GM19025 (cell line): ENCODE measurements around the gene CCDC124.
A peak's percentile ranks its signal among the peaks of the same experiment; 100 is the strongest.

Source experiments
- ATAC-seq: cut with Tn5 transposase; IDR thresholded peaks from one replicate; pipeline ENCODE4 v1.9.1; 2021; ENCODE audit warnings: mild to moderate bottlenecking, low read depth, moderate library complexity; ENCODE audit not compliant: unreplicated experiment

Gene CCDC124

DNA sequence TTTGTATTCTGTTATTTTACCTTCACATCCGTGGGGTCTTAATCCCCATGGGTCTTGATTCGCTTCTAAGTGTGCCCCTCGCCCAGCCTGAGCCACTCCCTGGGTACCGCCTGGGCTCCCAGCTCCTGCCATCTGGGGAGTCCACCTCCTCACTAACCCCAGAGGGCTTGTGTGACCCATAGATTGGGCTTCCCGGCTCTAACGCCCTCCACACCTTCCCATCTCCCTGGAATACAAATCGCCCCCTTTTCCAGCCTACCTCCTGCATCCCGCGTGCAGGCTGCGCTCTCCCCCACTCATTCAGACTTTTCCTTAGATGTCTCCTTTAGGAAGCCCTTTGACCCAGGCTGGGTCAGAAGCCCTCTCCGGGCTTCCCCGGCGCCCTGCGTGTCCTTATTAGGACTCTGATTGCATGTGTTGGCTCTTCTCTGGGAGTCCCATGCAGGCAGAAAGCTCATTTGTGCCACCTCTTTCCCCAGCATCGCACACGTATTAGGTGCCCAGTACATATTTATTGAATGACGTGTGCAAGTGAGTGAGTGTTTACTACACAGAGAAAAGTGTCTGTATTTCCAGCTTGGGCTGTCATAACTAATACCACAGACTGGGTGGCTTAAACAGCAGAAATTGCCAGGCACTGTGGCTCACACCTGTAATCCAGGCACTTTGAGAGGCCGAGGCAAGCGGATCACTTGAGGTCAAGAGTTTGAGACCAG lies 757 bp downstream of the CCDC124 start:
- no peak for ATAC-seq

DNA sequence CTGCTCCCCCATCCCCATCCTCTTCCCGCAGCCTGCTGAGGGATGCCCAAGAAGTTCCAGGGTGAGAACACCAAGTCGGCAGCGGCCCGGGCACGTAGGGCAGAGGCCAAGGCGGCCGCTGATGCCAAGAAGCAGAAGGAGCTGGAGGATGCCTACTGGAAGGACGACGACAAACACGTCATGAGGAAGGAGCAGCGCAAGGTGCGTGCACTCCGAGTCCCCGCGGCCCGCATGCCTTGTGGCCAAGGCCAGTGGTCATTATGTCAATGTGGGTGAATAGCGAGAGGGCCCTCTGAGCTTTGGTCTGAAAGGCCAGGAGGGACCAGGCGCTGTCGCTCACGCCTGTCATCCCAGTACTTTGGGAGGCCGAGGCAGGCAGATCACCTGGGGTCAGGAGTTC lies 3.6 kb downstream of the CCDC124 start:
- no peak for ATAC-seq

DNA sequence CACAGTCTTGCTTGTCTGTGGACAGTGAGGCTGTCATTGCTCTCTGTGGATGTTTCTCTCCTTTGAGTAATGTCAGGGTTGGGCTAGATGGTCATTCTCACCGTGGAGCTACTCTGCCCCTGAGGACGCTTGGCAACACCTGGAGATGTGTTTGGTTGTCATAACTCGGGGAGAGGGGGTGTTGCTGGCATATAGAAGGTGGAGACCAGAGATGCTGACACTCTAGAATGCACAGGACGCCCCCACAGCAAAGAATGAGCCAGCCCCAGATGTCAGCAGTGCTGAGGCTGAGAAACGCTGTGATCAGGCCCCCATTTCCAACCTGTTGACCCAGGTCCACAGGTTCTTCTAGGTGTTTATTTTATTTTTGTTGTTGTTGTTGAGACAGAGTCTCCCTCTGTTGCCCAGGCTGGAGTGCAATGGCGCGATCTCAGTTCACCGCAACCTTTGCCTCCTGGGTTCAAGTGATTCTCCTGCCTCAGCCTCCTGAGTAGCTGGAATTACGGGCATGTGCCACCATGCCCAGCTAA lies 4.6 kb downstream of the CCDC124 start:
- no peak for ATAC-seq

DNA sequence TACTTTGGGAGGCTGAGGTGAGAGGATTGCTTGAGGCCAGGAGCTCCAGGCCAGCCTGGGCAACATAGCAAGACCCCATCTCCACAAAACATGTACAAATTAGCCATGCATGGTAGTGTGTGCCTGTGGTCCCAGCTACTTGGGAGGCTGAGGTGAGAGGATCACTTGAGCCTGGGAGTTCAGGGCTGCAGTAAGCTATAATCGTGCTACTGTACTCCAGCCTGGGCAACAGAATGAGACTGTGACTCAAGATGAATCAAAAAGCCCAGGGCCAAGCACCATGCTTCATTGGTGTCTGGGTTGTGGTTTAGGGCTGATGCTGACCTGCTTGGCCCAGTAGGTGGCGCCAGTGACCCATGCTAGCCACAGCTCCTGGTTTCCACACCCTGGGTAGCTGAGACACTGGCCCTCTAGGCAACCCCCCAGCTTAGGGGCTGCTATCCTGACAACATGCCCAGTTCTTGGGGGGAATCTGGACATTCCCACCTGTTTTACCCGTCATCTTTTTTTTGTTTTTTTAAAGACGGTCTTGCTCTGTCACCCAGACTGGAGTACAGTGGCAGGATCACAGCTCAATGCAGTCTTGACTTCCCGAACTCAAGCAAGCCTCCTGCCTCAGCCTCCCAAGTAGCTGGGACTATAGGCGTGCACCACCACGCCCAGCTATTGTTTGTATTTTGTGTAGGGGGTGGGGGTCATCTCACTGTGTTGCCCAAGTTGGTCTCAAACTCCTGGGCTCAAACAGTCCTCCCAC lies 5.5 kb downstream of the CCDC124 start:
- ATAC-seq = peak; percentile 49

DNA sequence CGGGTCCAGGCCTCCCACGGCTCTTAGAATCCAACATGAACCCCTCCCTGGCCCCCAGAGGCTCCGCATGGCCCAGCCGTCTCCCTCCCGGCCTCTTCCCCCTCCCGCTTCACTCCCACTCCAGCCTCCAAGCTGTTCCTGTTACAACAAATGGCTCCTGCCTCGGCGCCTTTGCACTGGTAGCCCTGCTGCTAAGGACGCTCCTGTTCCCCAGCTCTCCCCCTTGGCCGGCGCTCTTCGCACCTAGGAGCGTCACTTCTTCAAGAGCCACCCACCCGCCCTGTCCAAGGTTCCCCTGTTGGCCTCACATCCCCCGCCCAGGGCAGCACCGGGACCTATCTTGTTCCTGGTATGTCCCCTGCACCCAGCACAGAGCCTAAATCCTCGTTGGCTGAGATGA lies 9.4 kb downstream of the CCDC124 start:
- ATAC-seq = no peak

DNA sequence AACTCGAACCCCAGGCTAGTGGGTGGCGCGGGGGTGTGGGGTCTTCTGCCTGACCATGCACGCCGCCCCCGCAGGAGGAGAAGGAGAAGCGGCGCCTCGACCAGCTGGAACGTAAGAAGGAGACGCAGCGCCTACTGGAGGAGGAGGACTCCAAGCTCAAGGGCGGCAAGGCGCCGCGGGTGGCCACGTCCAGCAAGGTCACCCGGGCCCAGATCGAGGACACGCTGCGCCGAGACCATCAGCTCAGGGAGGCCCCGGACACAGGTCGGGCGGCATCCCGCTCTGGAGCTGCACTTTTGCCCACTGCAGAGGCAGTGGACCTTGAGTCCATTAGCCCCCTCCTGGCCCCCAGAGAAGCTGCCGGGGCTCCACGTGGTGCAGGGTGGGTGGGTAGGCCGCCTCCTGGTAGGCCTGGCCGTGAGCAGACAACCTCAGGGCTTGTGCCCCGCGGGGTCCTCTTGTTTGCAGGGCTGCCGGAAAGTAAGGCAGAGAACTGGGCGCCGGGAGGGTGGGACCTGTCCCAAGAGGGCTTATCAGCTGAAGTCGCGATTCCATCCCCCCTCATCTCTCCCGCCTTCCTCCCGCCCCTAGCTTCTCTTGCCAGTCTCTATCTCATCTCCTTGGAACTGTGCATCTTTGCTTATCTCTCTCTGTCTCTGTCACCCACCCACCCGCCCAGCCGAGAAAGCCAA lies 9.9 kb downstream of the CCDC124 start:
- ATAC-seq = no peak

DNA sequence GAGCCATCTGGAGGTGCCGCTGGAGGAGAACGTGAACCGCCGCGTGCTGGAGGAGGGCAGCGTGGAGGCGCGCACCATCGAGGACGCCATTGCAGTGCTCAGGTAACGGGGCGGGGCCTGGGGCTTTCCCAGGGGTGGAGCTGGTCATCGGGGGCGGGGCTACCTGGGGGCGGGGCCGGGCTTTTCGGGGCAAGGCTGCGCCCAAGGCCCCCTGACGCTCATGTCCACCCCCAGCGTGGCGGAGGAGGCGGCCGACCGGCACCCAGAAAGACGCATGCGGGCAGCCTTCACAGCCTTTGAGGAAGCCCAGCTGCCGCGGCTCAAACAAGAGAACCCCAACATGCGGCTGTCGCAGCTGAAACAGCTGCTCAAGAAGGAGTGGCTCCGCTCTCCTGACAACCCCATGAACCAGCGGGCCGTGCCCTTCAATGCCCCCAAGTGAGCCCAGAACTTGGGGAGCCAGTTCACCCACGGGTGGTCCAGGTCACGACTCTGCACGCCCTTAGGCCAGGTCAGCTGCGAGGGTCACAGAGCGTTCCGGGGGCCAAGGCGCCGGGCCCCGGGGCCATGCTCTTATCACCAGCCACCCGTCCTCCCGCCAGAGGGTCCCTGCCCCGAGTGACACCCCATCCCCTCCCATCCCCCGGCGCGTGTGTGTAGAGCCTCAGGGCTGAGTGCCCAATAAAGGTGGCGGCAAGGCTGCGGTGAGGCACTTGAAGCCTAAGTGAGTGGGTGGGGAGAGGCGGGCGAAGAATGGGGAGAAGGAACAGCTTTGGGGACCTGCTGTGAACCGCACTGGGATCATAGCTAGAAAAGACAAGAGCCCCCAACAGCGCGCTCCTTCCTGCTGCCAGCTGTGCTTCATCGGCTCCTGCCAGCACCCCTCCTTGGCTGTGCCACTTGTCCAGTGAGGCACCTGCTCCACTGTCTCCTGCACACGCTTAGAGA lies 10.7 kb downstream of the CCDC124 start:
- no peak for ATAC-seq

DNA sequence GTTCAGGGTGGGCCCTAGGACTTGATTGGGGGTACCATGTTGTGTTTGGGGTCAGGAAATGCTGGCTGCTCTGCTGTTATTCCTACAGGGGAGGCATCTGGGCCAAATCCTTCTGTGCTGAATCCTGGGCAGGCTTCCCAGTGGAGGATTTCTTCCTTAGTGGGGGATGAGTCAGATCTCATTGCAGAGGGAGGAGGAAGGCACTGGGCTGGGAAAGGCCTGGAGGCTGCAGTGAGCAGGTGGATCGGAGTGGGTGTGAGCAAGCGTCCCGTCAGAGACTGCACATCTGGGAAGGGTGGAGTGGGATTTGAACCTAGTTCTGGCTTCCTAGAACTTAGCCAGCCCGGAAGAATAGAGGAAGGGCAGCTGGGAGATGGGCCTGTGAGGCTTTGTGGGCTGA lies 11.5 kb downstream of the CCDC124 start:
- ATAC-seq = no peak

DNA sequence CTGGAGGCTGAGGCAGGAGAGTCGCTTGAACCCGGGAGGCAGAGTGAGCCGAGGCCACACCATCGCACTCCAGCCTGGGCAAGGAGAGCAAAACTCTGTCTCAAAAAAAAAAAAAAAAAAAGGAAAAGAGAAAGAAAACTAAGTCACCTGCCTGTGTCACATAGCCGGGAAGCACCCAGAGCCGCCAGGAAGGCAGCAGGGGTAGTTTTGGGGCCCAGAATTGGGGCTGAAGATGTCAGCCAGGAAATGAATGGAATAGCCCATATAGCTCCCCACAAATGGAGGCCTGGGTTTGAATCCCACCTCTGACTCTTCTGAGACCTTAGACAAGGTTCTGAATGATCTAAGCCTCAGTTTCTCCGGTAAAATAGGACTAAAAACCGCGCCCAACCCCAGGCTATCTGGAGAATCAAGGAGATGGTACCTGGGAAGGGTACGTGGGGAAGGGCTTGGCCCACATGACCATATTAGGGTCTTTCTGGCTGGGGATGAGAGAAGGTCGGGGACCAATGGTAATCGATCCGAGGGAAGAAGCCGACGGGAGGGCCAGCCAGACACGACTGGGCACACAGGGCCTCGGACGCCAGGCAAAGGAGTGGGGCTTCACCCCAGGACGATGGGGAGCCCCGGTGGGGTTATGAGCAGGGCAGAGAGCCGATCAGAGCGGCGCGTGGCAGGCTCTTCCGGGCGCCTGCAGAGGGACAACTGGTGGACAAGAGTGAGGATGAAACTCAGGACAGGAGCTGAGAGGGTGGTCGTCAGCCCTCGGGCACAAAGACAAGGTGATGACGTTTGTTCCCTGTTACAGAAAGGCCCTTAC lies 14.4 kb downstream of the CCDC124 start:
- ATAC-seq = peak; percentile 2

DNA sequence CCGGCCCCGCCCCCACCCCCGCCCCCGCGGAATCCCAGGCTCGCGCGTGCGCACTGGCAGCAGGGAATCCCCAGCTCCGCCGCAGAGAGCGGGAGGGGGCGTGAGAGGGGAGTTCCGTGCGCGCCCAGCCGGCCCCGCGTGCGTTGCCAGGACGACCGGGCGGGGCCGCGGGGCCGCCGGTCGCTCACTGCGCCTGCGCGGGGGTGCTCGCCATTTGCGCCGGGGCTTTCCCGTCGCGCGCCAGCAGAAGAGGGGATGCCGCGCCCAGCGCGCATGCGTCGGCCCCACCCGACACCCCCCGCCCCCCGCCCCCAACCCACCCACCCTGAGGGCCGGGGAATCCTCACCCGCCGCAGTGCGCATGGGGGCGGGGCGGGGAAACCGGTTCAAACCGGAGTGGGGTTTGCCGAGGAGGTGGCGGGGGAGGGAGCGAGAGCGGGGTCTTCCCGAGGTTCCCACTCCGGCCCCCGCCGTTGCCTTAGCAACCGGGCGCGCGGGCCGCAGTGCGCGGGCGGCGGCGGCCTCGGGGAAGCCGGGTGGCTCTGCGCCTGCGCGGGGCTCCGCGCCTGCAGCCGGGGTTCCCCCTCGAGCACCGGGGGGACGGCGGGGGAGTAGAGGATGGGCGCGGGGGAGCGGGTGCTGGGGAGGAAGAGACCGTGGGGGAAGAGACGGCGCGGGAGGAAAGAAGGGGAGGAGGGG lies 15.1 kb downstream of the CCDC124 start:
- ATAC-seq = peak; percentile 63

DNA sequence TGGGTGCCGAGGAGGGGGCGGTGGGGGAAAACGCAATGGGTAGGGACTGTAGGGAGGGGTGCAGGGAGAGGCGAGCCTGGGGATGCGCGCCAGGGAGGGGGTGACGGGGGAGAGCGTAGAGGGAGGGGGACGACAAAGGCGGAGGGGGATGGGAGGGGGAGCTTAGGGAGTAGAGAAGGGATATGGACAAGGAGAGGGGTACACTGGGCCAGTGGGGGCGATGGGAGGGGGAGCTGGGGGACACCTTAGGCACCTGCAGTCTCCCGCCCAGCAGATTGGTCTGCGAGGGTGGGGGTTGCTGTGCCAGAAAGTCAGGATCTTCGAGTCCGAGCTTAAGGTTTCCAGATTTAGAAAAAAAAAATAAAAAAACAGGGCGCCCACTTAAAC lies 15.7 kb downstream of the CCDC124 start:
- no peak for ATAC-seq

DNA sequence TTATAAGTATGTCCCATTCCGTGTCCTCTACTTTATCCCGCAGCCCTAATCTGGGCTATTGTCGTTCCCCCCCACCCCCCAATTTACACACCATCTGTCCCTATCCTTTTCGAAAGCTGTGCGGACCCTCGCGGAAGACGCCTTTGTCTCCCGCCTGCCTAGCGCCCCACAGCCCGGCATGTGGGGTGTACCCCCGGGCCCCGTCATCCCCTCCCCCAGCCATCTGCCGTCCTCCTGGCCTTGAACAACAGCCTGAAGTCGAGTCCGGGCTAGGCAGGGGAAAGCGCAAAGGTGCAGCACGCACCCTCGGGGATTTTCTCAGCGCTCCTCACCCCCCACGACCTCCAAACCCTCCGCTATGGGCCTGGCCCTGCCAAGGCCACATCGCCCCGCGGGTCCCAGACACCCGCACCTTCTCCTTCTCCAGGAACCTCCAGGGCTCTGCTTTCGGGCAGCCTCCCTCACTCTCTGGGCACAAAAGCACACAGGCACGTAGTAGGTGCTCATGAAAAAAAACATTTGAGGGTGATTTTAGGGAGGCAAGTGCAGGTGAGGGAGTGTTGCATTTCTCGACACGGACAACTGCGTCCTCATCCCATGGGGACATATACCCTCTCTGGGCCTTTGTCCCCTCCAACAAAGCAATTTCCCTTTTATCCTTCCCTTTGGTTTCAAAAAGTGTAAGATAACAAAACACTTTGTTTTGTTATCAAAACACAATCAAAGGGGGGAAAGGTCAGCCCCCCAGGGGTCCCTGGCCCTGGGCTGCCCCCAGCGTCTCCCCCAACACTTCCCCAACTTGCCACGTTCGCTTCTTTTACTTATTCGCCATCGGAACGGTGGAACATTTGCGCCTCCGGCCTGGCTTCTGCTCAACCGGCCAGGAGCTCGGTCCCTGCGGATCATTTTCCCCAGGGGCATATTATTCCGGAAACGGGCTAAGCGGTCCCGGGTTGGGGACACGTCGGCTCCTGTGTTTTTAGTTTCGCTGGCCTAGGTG lies 16.4 kb downstream of the CCDC124 start:
- no peak for ATAC-seq

DNA sequence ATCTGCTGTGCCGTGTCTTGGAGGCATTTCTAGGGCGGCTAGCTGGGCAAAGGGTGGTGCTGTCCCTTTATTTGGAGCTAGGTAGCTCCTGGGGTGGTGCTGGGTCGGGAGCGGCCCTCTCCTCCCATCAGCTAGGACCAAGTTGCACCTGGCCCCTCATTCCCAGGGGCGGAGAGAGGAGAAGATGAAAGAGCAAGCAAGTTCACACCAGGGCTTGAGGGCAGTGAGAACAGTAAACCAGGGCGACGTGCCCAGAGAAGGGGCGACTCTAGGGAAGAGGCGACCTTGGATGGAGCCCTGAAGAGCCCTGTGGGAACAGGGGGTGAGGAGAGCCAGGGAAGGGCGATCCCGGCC lies 17.1 kb downstream of the CCDC124 start:
- no peak for ATAC-seq

DNA sequence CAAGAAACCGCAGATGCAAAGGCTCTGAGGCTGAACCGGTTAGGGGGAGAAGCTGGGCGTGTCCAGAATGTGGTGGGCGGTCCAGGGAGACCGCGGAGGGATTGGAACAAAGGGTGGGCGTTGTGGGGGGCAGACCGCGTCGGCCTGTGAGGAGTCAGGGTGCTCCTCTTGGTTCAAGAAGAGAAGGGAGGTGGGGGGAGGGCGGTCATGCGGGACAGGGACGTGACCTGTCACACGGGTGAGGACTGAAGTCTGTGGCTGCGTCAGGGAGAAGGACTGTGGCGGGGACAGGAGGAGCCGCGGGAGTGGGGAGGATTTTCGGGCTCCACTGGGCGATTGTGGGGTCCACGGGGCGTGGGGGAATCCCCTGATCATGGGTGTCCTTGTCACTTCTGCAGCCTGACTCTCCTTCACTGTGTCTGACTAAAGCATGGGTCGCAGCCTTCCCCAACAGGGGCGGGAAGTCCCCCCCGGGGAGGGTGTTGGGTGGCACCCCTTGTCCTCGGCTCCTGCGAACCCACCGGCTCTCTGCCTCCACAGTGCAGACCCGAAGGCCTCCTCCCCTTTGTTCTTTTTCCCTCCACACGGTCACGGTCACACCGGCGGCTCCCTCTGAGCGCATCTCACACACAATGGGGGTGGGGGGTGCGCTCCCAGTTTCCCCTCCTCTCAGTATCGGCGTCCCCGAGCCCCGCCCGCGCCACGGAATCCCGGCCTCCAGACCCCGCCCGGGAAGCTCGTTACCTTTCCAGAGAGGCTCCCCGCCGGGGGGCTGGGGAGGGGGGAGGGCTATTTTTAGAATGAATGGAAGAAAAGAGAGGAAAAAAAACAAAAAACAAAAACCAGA lies 17.7 kb downstream of the CCDC124 start:
- ATAC-seq = no peak

DNA sequence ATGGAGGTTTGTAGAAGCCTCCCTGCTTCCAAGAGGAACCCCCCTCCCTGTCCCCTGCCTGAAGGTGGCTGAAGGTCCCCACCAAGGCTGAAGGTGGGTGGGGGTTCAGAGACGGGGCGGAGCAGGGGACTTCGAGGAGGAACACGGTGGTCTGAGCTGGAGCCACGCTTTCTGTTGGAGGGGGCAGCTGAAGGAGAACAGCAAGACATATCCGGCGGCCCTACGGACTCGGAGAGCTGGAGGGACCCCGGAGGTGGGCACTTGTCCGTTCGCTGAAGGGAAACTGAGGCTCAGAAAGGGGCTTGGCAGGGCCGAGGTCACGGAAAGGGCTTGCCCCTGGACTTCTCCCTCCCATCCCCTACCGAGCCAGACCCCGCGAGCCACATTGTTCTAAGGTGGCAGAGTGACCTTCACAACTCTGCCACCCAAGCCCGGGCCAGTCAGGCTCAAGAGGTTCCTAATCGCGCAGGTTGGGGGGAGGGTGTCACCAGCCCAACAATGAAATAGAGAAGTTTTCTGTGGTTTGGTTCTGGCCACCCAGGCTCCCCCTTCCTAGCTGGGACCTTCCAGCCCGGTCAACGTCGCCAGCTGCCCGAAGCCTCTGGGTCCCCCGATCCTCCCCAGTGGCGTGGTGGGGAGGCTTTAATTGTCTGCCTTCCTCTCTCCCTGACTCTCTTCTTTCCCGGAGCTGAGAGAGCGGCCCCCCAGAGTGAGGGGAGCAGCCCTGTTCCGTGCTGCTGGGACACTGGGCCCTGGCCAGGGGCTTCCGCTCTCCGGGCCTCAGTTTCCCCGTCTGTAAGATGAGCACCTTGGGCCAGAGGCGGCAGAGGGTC lies 18.6 kb downstream of the CCDC124 start:
- ATAC-seq = no peak
